Skeletal muscle tissue (tissue), 4 donors: ENCODE results near the gene LAMTOR4. TPM values are rescaled to one million over a fixed set of nuclear protein-coding genes. Genes with fewer than 3 reads are reported as not detected.
"Not testable (repeated sequence)": the region's sequence is repeated elsewhere in the genome, so short reads cannot be mapped to it uniquely, and the experiment has no call there.

Experiments
- H3K27ac ChIP-seq: one replicate; pipeline ENCODE4 v1.7.0; 2013; ENCODE audit warnings: mild to moderate bottlenecking, low read depth, low read length, inconsistent platforms
- H3K27me3 ChIP-seq, 3 donors: one replicate each; pipeline ENCODE4 v1.7.0; 2013; ENCODE audit warnings: low read length in 3 of 3; ENCODE audit not compliant: control insufficient read depth in 3 of 3, insufficient read depth in 3 of 3
- H3K36me3 ChIP-seq, 3 donors: one replicate each; pipeline ENCODE4 v1.7.0; 2013; ENCODE audit warnings: low read length in 3 of 3; ENCODE audit not compliant: control insufficient read depth in 3 of 3, insufficient read depth in 3 of 3
- H3K4me1 ChIP-seq, 3 donors: one replicate each; pipeline ENCODE4 v1.7.0; 2013; ENCODE audit warnings: low read length in 3 of 3, mild to moderate bottlenecking in 3 of 3; ENCODE audit not compliant: control insufficient read depth in 3 of 3, insufficient read depth in 3 of 3
- H3K4me3 ChIP-seq, 3 donors: one replicate each; pipeline ENCODE4 v1.7.0; 2013; ENCODE audit warnings: low read length in 3 of 3
- H3K9ac ChIP-seq, 3 donors: one replicate each; pipeline ENCODE4 v1.7.0; 2013; ENCODE audit warnings: low read length in 3 of 3, mild to moderate bottlenecking in 3 of 3, moderate library complexity in 2 of 3, low read depth in 1 of 3
- H3K9me3 ChIP-seq, 3 donors: one replicate each; pipeline ENCODE4 v1.7.0; 2013; ENCODE audit warnings: low read length in 3 of 3; ENCODE audit not compliant: control insufficient read depth in 3 of 3
- total RNA-seq: library from RNA; depleted of rRNA; stranded (reverse); fragments of >200 nt; gene quantifications from one replicate; pipeline ENCODE4 v1.2.3, GENCODE V29; 2014
- donor health status: Osteomylitis.

The LAMTOR4 gene
- total RNA-seq, 1 donor from 2014 or later = 73.1 TPM

DNA sequence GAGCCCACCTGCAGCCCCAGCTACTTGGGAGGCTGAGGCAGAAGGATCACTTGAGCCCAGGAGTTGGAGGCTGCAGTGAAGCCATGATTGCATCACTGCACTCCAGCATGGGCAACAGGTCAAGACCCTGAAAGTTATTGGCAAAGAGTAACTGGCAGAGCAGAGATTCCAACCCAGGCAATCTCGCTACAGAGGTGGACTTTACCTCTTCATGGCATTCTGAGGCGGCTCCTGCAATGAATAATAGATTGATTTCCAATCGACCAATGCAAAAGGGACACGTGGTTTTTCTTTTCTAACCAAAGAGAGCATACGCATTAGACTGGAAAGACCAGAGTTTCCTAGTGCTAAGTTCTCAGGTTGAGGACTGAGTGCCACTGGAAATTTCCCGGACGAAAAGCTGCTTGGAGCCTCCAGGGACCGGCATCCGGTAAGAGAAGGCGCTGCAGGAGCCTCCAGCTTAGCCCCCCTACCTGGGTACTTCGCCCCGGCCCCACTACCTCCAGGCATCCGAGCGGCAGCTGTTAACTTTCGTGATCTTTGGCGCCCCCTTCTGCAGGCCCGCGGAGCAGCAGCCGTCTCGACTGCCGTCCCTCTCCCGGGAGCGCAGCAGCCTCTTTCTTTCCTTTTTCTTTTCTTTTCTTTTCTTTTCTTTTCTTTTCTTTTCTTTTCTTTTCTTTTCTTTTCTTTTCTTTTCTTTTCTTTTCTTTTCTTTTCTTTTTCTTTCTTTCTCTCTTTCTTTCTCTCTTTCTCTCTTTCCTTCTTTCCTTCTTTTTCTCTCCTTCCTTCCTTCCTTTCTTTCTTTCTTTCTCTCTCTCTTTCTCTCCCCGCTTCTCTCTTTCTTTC lies 17.9 kb upstream of the LAMTOR4 start:
- peaks cover 0 to 8% (median 0%) of the 10 kb centered on the region in 3 donors for H3K27me3 ChIP-seq
- peaks cover 14 to 23% (median 16%) of the 10 kb centered on the region in 3 donors for H3K4me1 ChIP-seq
- H3K9ac ChIP-seq = peak overlapping the region in 1 of 3 donors; percentile 54
- no peaks in the 10 kb centered on the region for H3K9me3 ChIP-seq
- H3K36me3 ChIP-seq = no peaks in the 10 kb centered on the region
- peak overlapping the region in 1 of 3 donors; percentile 33 for H3K4me3 ChIP-seq
- H3K27ac ChIP-seq = no peak overlapping the region

- Histone ChIP-seq H3K9ac (no peak overlapping the region), H3K36me3 (no peaks in the 10 kb centered on the region), H3K27ac (no peak overlapping the region), H3K27me3 (peaks cover 0 to 11% (median 0%) of the 10 kb centered on the region in 3 donors), H3K4me1 (peaks cover 8 to 15% (median 10%) of the 10 kb centered on the region in 3 donors), H3K4me3 (no peak overlapping the region), H3K9me3 (no peaks in the 10 kb centered on the region)
Observed at GRCh38 chr7:100132126-100132525, 16.6 kb upstream of the LAMTOR4 start.

GRCh38 chr7:100132697-100133151 lies 16.0 kb upstream of the LAMTOR4 start:
- Histone ChIP-seq H3K4me3 (no peak overlapping the region), H3K9me3 (no peaks in the 10 kb centered on the region), H3K36me3 (no peaks in the 10 kb centered on the region), H3K4me1 (peaks cover 7 to 9% (median 9%) of the 10 kb centered on the region in 3 donors), H3K9ac (peak overlapping the region in 1 of 3 donors; percentile 40), H3K27me3 (peaks cover 0 to 15% (median 1%) of the 10 kb centered on the region in 3 donors), H3K27ac (no peak overlapping the region)

DNA sequence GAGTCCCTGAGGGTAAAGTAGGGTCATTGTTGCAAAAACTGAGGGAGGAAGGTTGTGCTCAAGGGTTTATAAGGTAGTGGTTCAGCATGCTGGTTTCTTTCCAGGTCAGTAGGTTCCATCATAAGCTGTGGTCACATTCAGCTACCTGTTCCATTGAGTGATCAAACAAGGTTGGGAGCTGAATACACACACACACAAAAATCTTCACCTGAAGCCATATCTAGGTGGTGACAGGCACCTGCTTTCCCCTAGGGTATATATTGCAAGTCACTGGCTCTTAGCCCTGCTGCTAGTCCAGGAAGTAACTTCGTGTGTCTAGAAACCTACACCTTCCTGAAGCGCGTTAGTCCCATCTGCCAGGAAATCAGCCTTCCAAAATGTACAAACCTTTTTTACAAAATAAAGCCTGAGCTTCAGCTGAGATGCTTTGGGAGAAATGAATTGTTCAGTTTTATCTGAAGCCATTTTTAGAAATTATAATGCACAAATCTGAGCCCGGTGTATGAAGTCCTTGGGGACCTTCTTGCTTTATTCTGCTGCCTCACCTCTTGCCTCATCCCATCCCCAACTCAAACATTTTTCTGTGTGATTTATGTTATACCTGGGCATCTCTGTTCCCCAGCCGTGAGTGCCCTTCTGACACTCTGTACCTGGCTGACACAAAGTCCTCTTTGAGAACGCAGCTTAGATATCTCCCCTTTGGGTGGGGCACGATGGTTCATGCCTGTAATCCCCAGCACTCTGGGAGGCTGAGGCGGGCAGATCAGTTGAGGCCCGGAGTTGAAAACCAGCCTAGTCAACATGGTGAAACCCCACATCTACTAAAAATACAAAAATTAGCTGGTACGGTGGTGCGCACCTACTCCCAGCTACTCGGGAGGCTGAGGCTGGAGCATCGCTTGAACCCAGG lies 10.6 kb upstream of the LAMTOR4 start:
- Histone ChIP-seq H3K4me1 (no peaks in the 10 kb centered on the region), H3K9ac (no peak overlapping the region), H3K9me3 (no peaks in the 10 kb centered on the region), H3K36me3 (no peaks in the 10 kb centered on the region), H3K4me3 (no peak overlapping the region), H3K27me3 (peaks cover 9 to 31% (median 10%) of the 10 kb centered on the region in 3 donors), H3K27ac (no peak overlapping the region)

DNA sequence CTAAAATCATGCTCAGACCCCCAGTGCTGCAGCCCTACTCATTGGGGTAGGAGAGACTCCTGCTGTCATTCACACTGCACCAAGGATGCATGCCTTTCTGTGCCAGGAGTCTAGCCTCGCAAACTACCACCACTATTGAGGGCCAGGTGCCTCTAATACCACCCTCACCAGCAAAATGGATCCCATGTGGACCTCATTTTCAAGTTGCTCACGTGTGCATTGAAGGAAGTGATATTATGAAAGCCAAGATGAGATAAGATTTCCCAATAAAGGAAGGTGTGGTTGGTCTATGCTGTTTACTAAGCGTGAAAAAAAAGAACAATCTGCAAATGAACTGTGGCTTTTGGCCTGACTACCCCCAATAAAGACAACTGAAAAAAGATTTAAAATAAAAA lies 7.2 kb upstream of the LAMTOR4 start:
- H3K27ac ChIP-seq = no peak overlapping the region
- no peaks in the 10 kb centered on the region for H3K9me3 ChIP-seq
- H3K4me1 ChIP-seq = no peaks in the 10 kb centered on the region

DNA sequence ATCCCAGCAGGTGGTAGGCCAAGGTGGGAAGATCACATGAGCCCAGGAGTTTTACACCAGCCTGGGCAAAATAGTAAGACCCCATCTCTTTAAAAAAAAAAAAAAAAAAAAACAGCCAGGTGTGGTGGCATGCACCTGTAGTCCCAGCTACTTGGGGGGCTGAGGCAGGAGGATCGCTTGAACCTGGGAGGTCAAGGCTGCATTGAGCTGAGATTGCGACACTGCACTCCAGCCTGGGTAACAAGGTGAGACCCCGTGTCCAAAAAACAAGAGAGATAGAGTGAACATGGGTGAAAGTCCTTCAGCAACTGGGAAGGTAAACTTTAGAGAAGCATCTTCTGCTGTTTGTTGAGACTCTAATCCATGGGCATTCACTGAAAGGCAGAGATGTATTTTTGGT lies 6.3 kb upstream of the LAMTOR4 start:
- Histone ChIP-seq H3K9me3 (no peaks in the 10 kb centered on the region), H3K4me1 (no peaks in the 10 kb centered on the region), H3K9ac (no peak overlapping the region), H3K36me3 (no peaks in the 10 kb centered on the region), H3K4me3 (no peak overlapping the region), H3K27me3 (peaks cover 9 to 23% (median 10%) of the 10 kb centered on the region in 3 donors), H3K27ac (no peak overlapping the region)

More for the DNA sequence above, 7.2 kb upstream of the LAMTOR4 start:
- no peak overlapping the region for H3K9ac ChIP-seq
- no peak overlapping the region for H3K4me3 ChIP-seq
- H3K36me3 ChIP-seq = no peaks in the 10 kb centered on the region
- H3K27me3 ChIP-seq = peaks cover 9 to 24% (median 10%) of the 10 kb centered on the region in 3 donors

DNA sequence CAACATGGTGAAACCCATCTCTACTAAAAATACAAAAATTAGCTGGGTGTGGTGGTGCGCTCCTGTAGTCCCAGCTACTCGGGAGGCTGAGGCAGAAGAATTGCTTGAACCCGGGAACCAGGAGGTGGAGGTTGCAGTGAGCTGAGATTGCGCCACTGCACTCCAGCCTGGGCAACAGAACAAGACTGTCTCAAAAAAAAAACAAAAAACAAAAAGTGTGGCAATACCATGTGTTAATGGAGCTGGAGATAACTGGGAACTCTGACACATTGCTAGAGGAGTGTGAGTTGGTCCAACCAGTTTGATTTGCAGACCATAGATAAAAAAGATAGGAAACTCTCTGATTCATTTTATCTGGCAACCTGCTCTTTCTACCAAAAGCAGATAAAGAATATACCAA lies 2.4 kb upstream of the LAMTOR4 start:
- H3K4me3 ChIP-seq, H3K27me3 ChIP-seq, H3K27ac ChIP-seq, H3K9ac ChIP-seq, H3K9me3 ChIP-seq, H3K36me3 ChIP-seq: not testable (repeated sequence)
- H3K4me1 ChIP-seq = peaks cover 10 to 18% (median 10%) of the 10 kb centered on the region in 3 donors

GRCh38 chr7:100147278-100147677 lies 1.4 kb upstream of the LAMTOR4 start:
- Histone ChIP-seq H3K9ac (no peak overlapping the region), H3K36me3 (peaks cover 0 to 2% (median 2%) of the 10 kb centered on the region in 3 donors), H3K27me3 (peaks cover 0 to 2% (median 0%) of the 10 kb centered on the region in 3 donors), H3K4me1 (peaks cover 10 to 18% (median 10%) of the 10 kb centered on the region in 3 donors), H3K9me3 (no peaks in the 10 kb centered on the region), H3K4me3 (no peak overlapping the region), H3K27ac (no peak overlapping the region)

GRCh38 chr7:100148225-100148558 lies 526 bp upstream of the LAMTOR4 start:
- H3K9ac ChIP-seq = peak overlapping the region; percentile 70 to 98 (median 83)
- H3K36me3 ChIP-seq = peaks cover 3 to 6% (median 3%) of the 10 kb centered on the region in 3 donors
- H3K4me3 ChIP-seq = peak overlapping the region; percentile 86 to 100 (median 98)
- peaks cover 10 to 18% (median 10%) of the 10 kb centered on the region in 3 donors for H3K4me1 ChIP-seq
- H3K9me3 ChIP-seq = no peaks in the 10 kb centered on the region
- no peaks in the 10 kb centered on the region for H3K27me3 ChIP-seq
- H3K27ac ChIP-seq = peak overlapping the region; percentile 62
